Measurements from ENCODE around the gene NPM1.
"Not testable (repeated sequence)": the region's sequence is repeated elsewhere in the genome, so short reads cannot be mapped to it uniquely, and the experiment has no call there.

NPM1 gene

DNA sequence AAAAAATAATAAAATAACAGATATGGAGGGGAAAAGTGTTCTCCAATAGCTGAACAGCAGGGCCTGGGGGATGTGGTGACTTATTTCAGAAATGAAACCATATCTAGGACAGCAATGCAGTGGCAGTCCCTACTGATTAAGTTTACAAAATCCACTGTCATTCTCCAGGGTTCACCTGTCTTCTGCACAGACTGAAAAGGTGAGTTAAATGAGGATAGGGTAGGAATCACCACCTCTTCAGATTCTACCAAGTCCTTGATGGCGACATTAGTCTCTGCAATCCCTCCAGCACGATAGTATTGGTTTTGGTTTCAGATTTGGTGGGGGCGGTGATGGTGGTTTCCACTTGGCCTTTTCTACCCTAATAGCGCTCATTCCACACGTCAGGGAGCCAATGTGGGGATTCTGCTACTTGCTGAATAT lies 32.3 kb upstream of the NPM1 start:
- H3K4me3 ChIP-seq (ENCODE audit: low read depth, low read length), result no peak overlapping the region
- TF ChIP-seq, protein P1, sequence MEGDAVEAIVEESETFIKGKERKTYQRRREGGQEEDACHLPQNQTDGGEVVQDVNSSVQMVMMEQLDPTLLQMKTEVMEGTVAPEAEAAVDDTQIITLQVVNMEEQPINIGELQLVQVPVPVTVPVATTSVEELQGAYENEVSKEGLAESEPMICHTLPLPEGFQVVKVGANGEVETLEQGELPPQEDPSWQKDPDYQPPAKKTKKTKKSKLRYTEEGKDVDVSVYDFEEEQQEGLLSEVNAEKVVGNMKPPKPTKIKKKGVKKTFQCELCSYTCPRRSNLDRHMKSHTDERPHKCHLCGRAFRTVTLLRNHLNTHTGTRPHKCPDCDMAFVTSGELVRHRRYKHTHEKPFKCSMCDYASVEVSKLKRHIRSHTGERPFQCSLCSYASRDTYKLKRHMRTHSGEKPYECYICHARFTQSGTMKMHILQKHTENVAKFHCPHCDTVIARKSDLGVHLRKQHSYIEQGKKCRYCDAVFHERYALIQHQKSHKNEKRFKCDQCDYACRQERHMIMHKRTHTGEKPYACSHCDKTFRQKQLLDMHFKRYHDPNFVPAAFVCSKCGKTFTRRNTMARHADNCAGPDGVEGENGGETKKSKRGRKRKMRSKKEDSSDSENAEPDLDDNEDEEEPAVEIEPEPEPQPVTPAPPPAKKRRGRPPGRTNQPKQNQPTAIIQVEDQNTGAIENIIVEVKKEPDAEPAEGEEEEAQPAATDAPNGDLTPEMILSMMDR (IDR thresholded peaks at IDR 0.05; ENCODE audit: control insufficient read depth, extremely low read depth, insufficient read depth), result no peak
- no peak for DNase-seq (ENCODE audit: low read depth)

DNA sequence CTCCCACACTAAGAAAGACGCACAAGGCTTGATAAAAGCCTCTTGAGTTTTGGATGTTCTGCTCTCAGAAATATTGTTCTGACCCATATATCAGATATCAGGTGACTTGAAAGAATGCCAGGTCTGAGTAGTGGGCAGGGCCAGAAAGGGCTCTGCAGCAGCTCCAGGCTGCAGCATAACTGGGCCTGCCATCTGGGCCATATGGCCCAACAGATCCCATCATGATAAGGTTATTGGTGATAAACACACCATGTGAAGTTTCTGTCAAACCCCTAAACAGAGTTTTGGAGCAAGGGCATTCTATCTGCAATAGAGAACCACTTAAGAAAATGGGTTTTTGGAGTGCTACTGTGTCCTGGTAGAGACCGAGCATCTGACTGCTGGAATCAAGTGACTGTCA lies 29.8 kb upstream of the NPM1 start:
- H3K4me3 ChIP-seq (ENCODE audit: low read depth, low read length), result no peak overlapping the region
- DNase-seq (ENCODE audit: low read depth), result no peak
- TF ChIP-seq, protein P1 (IDR thresholded peaks at IDR 0.05; ENCODE audit: control insufficient read depth, extremely low read depth, insufficient read depth), result no peak

DNA sequence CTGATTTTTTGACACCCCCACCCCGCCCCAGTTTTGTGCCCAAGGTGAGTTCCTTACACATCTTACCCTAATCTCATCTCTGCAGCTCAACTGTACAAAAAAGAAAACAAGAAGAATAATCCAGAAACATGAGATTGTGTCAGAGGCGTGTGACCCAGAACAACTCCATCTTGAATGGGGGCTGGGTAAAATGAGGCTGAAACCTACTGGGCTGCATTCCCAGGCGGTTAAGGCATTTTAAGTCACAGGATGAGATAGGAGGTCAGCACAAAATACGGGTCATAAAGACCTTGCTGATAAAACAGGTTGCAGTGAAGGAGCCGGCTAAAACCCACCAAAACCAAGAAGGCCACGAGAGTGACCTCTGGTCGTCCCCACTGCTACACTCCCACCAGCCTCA lies 26.5 kb upstream of the NPM1 start:
- not testable (repeated sequence) for H3K4me3 ChIP-seq (ENCODE audit: low read depth, low read length); DNase-seq (ENCODE audit: low read depth)

DNA sequence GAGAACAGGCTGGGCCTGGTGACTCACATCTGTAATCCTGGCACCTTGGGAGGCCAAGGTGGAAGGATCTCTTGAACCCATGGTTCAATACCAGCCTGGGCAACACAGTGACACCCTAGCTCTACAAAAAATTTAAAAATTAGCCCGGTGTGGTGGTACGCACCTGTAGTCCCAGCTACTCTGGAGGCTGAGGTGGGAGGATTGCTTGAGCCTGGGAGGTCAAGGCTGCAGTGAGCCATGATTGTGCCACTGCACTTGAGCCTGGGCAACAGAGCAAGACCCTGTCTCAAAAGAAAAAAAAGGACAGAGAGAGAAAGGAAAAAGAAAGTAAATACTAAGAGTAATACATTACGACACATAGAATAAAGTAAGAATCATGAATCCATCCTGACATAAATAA lies 24.4 kb upstream of the NPM1 start:
- DNase-seq (ENCODE audit: low read depth), result not testable (repeated sequence)

DNA sequence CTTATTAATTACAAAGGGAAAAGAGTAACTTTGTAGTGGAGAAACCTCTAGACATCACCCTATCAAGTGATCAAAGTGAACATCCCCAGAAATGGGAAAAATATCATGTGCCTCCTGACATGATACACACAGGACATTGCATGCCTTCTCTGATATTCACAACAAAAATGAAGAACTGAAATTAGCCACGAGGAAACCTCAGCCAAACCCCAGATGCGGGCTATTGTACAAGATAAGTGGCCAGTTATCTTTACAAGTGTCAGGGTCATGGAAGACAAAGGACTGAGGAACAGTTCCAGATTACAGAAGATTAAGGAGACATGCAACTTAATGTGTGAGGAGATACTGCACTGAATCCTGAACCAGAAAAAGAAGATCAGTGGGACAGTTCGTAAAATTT lies 23.8 kb upstream of the NPM1 start:
- no peak for DNase-seq (ENCODE audit: low read depth)
- H3K4me3 ChIP-seq (ENCODE audit: low read depth, low read length), result no peak overlapping the region
- TF ChIP-seq, protein P1 (IDR thresholded peaks at IDR 0.05; ENCODE audit: control insufficient read depth, extremely low read depth, insufficient read depth), result no peak

More for the DNA sequence above, 24.4 kb upstream of the NPM1 start:
- H3K4me3 ChIP-seq (ENCODE audit: low read depth, low read length), result not testable (repeated sequence)

DNA sequence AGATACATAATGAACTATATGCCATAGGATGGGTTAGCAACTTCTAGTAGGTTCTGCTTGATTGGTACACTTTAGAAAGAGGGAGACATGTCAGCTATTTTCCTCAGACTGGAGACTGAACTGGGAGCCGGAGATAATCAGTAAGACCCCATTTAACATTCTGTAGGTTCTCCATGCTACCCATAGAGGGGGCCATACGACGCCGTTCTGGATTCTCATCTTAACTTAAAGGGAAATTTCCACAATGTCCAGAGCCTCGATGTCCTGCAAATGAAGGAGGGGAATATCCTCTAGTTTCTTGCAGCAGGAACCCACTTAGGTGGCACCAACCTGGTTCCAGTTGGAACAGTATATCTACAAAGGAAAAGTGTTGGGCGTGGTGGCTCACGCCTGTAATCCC lies 22.3 kb upstream of the NPM1 start:
- no peak for DNase-seq (ENCODE audit: low read depth)
- no peak overlapping the region for H3K4me3 ChIP-seq (ENCODE audit: low read depth, low read length)
- TF ChIP-seq, protein P1 (IDR thresholded peaks at IDR 0.05; ENCODE audit: control insufficient read depth, extremely low read depth, insufficient read depth), result no peak

DNA sequence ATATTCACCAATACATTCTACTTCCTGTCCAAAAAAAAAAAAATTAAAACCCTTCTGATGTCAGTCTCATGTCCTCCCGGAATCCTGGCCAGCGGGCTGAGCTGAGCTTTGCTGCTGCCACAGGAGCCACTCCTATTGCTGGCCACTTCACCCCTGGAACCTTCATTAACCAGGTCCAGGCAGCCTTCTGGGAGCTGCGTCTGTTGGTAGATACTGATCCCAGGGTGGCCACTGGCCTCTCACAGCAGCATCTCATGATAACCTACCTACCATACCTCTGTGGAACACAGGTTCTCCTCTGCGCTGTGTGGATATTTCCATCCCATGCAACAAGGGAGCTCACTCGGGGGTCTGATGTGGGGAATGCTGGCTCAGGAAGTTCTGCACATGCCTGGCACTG lies 21.0 kb upstream of the NPM1 start:
- no peak for DNase-seq (ENCODE audit: low read depth)
- TF ChIP-seq, protein P1 (IDR thresholded peaks at IDR 0.05; ENCODE audit: control insufficient read depth, extremely low read depth, insufficient read depth), result no peak
- no peak overlapping the region for H3K4me3 ChIP-seq (ENCODE audit: low read depth, low read length)

DNA sequence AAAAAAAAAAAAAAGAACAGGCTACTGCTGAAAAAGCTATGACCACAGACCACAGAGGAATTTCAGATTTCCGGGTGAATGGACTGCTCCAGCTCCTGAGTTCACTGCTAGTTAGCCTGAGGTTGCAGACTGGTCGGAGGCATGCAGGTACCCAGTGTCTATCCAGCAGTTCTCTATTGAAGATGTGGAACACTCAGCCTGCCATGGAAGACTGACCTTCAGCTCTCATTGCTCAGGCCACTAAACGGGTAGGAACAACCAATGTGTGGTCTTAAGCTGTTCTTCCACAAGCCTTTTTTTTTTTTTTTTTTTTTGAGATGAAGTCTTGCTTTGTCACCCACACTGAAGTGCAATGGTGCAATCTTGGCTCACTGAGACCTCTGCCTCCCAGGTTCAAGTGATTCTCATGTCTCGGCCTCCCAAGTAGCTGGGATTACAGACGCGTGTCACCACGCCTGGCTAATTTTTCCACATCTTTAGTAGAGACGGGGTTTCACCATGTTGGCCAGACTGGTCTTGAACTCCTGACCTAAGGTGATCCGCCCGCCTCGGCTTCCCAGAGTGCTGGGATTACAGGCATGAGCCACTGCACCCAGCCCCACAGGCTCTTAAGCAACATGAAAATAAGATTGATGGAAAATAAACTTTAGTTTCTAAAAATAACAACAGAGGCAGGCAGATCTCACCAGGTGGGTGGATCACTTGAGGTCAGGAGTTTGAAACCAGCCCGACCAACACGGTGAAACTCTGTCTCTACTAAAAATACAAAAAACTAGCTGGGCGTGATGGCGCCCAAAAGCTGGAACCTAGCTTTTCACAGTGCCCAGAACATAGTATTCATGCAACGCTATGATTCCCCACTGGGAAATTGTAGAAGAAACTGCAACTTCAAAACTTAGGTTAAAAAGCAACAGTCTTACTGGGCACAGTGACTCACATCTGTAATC lies 20.0 kb upstream of the NPM1 start:
- DNase-seq (ENCODE audit: low read depth), result no peak
- no peak overlapping the region for H3K4me3 ChIP-seq (ENCODE audit: low read depth, low read length)
- TF ChIP-seq, protein P1 (IDR thresholded peaks at IDR 0.05; ENCODE audit: control insufficient read depth, extremely low read depth, insufficient read depth), result no peak
